Spleen (tissue), 7 donors: ENCODE data around the gene NEDD4L.

Experiments
- CTCF ChIP-seq, 11 experiments: fragments of 200-600 bp in 7 of 11; fragments of 450-650 bp in 4 of 11; sonication (generic) in 4 of 11; IDR thresholded peaks in 8 of 11; conservative IDR thresholded peaks in 3 of 11; 1 replicate in 7 of 11; 2 replicates in 4 of 11; pipeline versions ENCODE4 v1.4.0 to v1.8.0; 2016 to 2021; ENCODE audit warnings: antibody characterized with exemption in 11 of 11, inconsistent platforms in 4 of 11, mild to moderate bottlenecking in 1 of 11
- POLR2A ChIP-seq, 3 donors: fragments of 450-650 bp; IDR thresholded peaks; one replicate each; pipeline ENCODE4 v1.5.1; 2017; ENCODE audit warnings: antibody characterized with exemption in 3 of 3, mild to moderate bottlenecking in 1 of 3
- POLR2AphosphoS5 ChIP-seq, 3 donors: sonication (generic); formaldehyde crosslinking; IDR thresholded peaks; one replicate each; pipeline ENCODE4 v1.5.1; 2017; ENCODE audit warnings: antibody characterized with exemption in 3 of 3
- donor health status: DM: no; HTN: no; CAD: no; lungs with moderate emphysema.
- donor health status: DM: no; HTN: no; CAD: no.
- donor health status: DM: no; HTN: no; CAD: no.

- TF ChIP-seq POLR2AphosphoS5 (IDR thresholded peaks at IDR 0.05) (no peak), CTCF (IDR thresholded peaks at IDR 0.05 in 8 of 11, conservative IDR thresholded peaks at IDR 0.05 in 3 of 11) (no peak), POLR2A (IDR thresholded peaks at IDR 0.05) (no peak)
Observed at GRCh38 chr18:58177004-58177717, 133.1 kb downstream of the NEDD4L start.
